GM12873 (cell line): ENCODE data around the gene MARS1.

Source experiments
- TF ChIP-seq, protein P1 (sequence below): IDR thresholded peaks from 2 replicates; pipeline ENCODE4 v1.5.1; 2012; ENCODE audit warnings: low read depth, mild to moderate bottlenecking, moderate library complexity, low read length, control low read depth; ENCODE audit not compliant: insufficient read depth; ENCODE audit errors: missing control alignments

Gene MARS1

DNA sequence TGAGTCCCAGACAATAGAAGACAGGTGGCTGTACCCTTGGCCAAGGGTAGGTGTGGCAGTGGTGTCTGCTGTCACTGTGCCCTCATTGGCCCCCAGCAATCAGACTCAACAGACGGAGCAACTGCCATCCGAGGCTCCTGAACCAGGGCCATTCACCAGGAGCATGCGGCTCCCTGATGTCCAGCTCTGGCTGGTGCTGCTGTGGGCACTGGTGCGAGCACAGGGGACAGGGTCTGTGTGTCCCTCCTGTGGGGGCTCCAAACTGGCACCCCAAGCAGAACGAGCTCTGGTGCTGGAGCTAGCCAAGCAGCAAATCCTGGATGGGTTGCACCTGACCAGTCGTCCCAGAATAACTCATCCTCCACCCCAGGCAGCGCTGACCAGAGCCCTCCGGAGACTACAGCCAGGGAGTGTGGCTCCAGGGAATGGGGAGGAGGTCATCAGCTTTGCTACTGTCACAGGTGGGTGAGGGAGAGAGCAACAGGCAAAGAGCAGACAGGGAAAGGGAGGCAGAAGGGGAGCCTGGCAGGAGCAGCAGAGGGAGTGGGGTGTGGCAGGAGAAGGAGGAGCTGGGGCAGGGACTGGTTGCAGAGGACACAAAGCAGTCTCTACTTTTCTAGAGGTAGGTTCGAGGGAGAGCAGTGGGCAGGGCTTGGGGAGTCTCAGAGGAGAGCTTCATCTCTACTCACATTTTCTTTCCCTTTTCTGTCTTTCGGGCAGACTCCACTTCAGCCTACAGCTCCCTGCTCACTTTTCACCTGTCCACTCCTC lies 32.3 kb upstream of the MARS1 start:
- TF ChIP-seq, protein P1, sequence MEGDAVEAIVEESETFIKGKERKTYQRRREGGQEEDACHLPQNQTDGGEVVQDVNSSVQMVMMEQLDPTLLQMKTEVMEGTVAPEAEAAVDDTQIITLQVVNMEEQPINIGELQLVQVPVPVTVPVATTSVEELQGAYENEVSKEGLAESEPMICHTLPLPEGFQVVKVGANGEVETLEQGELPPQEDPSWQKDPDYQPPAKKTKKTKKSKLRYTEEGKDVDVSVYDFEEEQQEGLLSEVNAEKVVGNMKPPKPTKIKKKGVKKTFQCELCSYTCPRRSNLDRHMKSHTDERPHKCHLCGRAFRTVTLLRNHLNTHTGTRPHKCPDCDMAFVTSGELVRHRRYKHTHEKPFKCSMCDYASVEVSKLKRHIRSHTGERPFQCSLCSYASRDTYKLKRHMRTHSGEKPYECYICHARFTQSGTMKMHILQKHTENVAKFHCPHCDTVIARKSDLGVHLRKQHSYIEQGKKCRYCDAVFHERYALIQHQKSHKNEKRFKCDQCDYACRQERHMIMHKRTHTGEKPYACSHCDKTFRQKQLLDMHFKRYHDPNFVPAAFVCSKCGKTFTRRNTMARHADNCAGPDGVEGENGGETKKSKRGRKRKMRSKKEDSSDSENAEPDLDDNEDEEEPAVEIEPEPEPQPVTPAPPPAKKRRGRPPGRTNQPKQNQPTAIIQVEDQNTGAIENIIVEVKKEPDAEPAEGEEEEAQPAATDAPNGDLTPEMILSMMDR, result no peak

DNA sequence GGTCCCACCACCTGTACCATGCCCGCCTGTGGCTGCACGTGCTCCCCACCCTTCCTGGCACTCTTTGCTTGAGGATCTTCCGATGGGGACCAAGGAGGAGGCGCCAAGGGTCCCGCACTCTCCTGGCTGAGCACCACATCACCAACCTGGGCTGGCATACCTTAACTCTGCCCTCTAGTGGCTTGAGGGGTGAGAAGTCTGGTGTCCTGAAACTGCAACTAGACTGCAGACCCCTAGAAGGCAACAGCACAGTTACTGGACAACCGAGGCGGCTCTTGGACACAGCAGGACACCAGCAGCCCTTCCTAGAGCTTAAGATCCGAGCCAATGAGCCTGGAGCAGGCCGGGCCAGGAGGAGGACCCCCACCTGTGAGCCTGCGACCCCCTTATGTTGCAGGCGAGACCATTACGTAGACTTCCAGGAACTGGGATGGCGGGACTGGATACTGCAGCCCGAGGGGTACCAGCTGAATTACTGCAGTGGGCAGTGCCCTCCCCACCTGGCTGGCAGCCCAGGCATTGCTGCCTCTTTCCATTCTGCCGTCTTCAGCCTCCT lies 31.6 kb upstream of the MARS1 start:
- TF ChIP-seq, protein P1, result peak; percentile 89

DNA sequence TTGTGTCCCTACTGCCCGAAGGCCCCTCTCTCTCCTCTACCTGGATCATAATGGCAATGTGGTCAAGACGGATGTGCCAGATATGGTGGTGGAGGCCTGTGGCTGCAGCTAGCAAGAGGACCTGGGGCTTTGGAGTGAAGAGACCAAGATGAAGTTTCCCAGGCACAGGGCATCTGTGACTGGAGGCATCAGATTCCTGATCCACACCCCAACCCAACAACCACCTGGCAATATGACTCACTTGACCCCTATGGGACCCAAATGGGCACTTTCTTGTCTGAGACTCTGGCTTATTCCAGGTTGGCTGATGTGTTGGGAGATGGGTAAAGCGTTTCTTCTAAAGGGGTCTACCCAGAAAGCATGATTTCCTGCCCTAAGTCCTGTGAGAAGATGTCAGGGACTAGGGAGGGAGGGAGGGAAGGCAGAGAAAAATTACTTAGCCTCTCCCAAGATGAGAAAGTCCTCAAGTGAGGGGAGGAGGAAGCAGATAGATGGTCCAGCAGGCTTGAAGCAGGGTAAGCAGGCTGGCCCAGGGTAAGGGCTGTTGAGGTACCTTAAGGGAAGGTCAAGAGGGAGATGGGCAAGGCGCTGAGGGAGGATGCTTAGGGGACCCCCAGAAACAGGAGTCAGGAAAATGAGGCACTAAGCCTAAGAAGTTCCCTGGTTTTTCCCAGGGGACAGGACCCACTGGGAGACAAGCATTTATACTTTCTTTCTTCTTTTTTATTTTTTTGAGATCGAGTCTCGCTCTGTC lies 31.0 kb upstream of the MARS1 start:
- TF ChIP-seq, protein P1, result no peak

DNA sequence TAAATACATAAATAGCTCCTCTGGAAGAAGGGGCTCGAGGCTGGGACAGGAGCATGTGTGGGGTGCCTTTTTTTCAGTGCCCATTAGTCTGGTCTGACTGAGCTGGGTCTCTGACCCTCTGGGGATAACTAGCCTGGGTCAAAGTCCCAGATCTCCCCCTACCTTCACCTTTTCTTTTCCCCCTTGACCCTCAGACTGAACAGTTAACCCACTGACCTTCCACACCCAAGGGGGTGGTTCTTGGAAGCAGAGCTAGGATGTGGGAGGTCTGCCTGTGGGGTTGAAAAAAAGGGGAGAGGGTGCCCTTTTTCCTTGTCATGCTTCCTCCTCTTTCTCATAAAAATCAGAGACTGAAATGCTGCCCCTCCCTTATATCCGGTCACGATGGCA lies 29.2 kb upstream of the MARS1 start:
- TF ChIP-seq, protein P1, result no peak

DNA sequence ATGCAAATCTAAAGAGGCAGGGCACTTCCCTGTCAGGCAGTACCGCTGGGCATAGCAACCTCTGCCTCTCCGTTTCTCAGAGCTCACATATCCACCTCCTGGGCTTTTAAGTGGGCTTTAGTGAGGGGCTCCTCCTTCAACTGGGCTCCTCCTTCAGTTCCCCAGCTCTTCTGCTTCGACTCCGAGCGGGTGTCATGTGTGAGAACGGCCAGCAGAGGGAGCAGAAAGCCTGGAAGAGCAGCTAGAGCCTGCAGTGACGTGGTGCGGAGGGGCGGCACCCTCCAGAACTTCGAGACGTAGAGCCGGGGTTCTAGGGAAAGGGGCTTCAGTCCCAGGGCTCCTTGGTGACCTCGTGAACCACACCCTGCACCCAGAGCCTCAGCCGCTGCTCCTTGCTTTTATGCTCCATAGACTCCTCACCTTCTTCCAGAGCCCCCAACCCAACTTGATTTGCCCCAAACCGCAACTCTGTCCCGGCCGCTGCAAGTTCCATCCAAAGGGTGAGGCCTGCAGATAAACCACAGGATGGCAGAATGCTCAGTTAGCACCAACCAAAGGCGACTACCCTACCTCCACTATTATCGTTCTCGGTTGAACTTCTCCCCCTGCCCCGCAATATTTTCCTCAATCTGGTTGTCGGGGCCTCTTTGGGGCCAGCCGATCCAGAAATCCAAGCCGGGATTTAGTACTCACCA lies 28.7 kb upstream of the MARS1 start:
- TF ChIP-seq, protein P1, result peak; percentile 97

DNA sequence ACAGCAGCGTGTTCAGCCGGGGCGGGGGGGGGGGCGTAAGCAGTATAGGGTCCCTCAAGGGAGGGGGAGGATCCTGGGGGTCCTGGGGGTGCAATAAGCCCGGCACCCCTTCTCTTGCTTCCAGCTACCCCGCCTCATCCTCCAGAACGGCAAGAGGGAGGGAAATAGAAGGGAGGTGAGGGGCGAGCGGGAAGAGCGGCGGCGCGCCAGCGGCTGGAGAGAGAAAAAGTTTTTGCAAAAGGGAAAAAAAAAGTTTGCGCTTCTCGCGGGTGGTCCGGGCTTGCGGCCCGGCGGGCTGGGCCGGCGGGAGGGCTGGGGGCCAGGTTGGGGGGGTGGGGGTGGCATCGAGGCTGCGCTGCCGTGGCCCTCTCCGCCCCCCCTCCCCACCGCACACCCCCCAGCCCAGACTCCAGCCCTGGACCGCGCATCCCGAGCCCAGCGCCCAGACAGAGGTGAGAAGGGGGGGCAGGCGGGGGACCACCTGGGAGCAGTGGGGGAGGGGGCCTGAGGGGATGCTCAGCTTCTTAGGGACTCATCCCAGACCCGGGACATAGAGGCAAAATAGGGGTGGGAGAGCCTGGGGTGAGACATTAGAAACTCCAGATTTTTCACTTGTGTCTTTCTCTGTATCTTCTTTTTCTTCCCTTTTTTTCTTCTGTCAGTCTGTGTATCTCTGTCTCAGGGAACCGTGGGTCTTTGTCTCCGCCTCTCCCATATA lies 28.0 kb upstream of the MARS1 start, which contains the start of gene GLI1:
TSS of gene GLI1 (plus strand) at position 36 of the 718 bp plus-strand sequence. CDS start 3,907 bp downstream, outside the sequence.
- TF ChIP-seq, protein P1, result no peak

DNA sequence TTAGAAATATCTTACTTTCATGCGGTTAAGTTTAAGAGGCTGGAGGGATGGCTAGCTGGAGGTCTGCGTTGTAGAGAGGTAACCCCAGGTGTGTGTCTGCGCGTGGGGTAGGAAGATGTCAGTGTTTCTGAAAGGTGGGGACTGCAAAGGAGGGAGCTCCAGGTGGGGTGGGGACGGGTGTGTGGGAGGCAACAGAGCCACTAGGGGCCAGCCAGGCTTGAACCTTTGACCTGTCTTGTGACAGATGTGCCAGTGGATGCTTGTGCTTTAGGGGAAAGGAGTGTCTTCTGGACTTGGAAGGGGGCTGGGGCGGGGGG lies 27.4 kb upstream of the MARS1 start:
- TF ChIP-seq, protein P1, result no peak
